ENCODE results near the gene CRCP. TPM values are rescaled to one million over a fixed set of nuclear protein-coding genes. Genes with fewer than 3 reads are reported as not detected.

Gene CRCP
- total RNA-seq, 1 donor from 2014 or later: 41.0 TPM

GRCh38 chr7:66189695-66190503 lies 75.3 kb downstream of the CRCP start:
- no peaks in the 10 kb centered on the region for H3K36me3 Mint-ChIP-seq (ENCODE audit: low read depth)
- no peaks in the 10 kb centered on the region for H3K9me3 Mint-ChIP-seq
- H3K27me3 Mint-ChIP-seq (ENCODE audit: insufficient read depth): peaks cover under 1% of the 10 kb centered on the region
- H3K4me3 Mint-ChIP-seq: no peak overlapping the region
- H3K27ac Mint-ChIP-seq: no peak overlapping the region
- DNase-seq (ENCODE audit: low spot score): no peak
- intact Hi-C loops (cut with micrococcal nuclease): no loop called here
- H3K4me1 Mint-ChIP-seq (ENCODE audit: low read depth): no peaks in the 10 kb centered on the region

GRCh38 chr7:66190504-66190857 lies 75.8 kb downstream of the CRCP start:
- Mint-ChIP-seq H3K27ac (no peak overlapping the region), H3K36me3 (ENCODE audit: low read depth) (no peaks in the 10 kb centered on the region), H3K9me3 (no peaks in the 10 kb centered on the region), H3K27me3 (ENCODE audit: insufficient read depth) (no peaks in the 10 kb centered on the region), H3K4me3 (no peak overlapping the region), H3K4me1 (ENCODE audit: low read depth) (no peaks in the 10 kb centered on the region)
- intact Hi-C loops (cut with micrococcal nuclease): no loop called here
- no peak for DNase-seq (ENCODE audit: low spot score)

GRCh38 chr7:66193146-66193725 lies 78.6 kb downstream of the CRCP start:
- no peak overlapping the region for H3K27ac Mint-ChIP-seq
- no peaks in the 10 kb centered on the region for H3K36me3 Mint-ChIP-seq (ENCODE audit: low read depth)
- intact Hi-C loops (cut with micrococcal nuclease): no loop called here
- DNase-seq (ENCODE audit: low spot score): no peak
- H3K9me3 Mint-ChIP-seq: no peaks in the 10 kb centered on the region
- H3K4me1 Mint-ChIP-seq (ENCODE audit: low read depth): no peaks in the 10 kb centered on the region
- H3K27me3 Mint-ChIP-seq (ENCODE audit: insufficient read depth): no peaks in the 10 kb centered on the region
- no peak overlapping the region for H3K4me3 Mint-ChIP-seq

GRCh38 chr7:66198469-66198868 lies 83.8 kb downstream of the CRCP start:
- Mint-ChIP-seq H3K27me3 (ENCODE audit: insufficient read depth) (peaks cover 8% of the 10 kb centered on the region), H3K4me1 (ENCODE audit: low read depth) (peaks cover 8% of the 10 kb centered on the region), H3K9me3 (no peaks in the 10 kb centered on the region), H3K4me3 (no peak overlapping the region), H3K27ac (no peak overlapping the region), H3K36me3 (ENCODE audit: low read depth) (no peaks in the 10 kb centered on the region)
- intact Hi-C loops (cut with micrococcal nuclease): no loop called here
- no peak for DNase-seq (ENCODE audit: low spot score)

GRCh38 chr7:66198956-66199355 lies 84.3 kb downstream of the CRCP start:
- Mint-ChIP-seq H3K36me3 (ENCODE audit: low read depth) (no peaks in the 10 kb centered on the region), H3K27ac (no peak overlapping the region), H3K4me3 (no peak overlapping the region), H3K27me3 (ENCODE audit: insufficient read depth) (peaks cover 13% of the 10 kb centered on the region), H3K9me3 (no peaks in the 10 kb centered on the region), H3K4me1 (ENCODE audit: low read depth) (peaks cover 8% of the 10 kb centered on the region)
- intact Hi-C loops (cut with micrococcal nuclease): no loop called here
- no peak for DNase-seq (ENCODE audit: low spot score)

- peaks cover 24% of the 10 kb centered on the region for H3K4me1 Mint-ChIP-seq (ENCODE audit: low read depth)
- DNase-seq (ENCODE audit: low spot score): no peak
- no peak overlapping the region for H3K27ac Mint-ChIP-seq
- intact Hi-C loops (cut with micrococcal nuclease): loop anchor here (10.0 kb wide), 3 partner anchors 88 to 1102 kb away; partner anchors contain the start of genes CRCP and TMEM248
- peaks cover 32% of the 10 kb centered on the region for H3K27me3 Mint-ChIP-seq (ENCODE audit: insufficient read depth)
- no peak overlapping the region for H3K4me3 Mint-ChIP-seq
- no peaks in the 10 kb centered on the region for H3K36me3 Mint-ChIP-seq (ENCODE audit: low read depth)
- H3K9me3 Mint-ChIP-seq: no peaks in the 10 kb centered on the region
Observed at GRCh38 chr7:66202441-66202840, 87.8 kb downstream of the CRCP start.

Other genes starting within 250 kb of the CRCP start
- gene VKORC1L1, start 241.8 kb upstream of the CRCP start, total RNA-seq: 28.8 and 30.1 TPM in 2 replicates
- 49.7 and 50.1 TPM in 2 replicates for gene GUSB, start 132.6 kb upstream of the CRCP start, total RNA-seq
- 36.6 and 44.9 TPM in 2 replicates for gene ASL, start 39.0 kb upstream of the CRCP start, total RNA-seq
- 1.6 and 1.8 TPM in 2 replicates for gene TPST1, start 90.5 kb downstream of the CRCP start, total RNA-seq

Data from activated T-helper 1 cell treated with anti-CD3 and anti-CD28 coated beads, Interleukin-12 subunit alpha, Interleukin-12 subunit beta, Interleukin-2, Interleukin-4 antibody, amounts not matched to agents 30 ng/mL and 10 ng/mL and 1 ng/mL, durations not matched to agents 14 hours and 24 hours and 36 hours (primary cell).